GM12801 (cell line): ENCODE measurements around the gene RGS1.

Source experiments
- CTCF ChIP-seq: IDR thresholded peaks from one replicate; pipeline ENCODE4 v1.5.1; 2011; ENCODE audit warnings: control low read depth; ENCODE audit not compliant: insufficient read length; ENCODE audit errors: extremely low read depth

The RGS1 gene

GRCh38 chr1:192592517-192592916, 16.9 kb downstream of the RGS1 start:
- no peak for TF ChIP-seq CTCF

GRCh38 chr1:192592981-192593708, 17.6 kb downstream of the RGS1 start:
- no peak for TF ChIP-seq CTCF

- TF ChIP-seq CTCF = no peak
These were observed 19.7 kb downstream of the RGS1 start for GRCh38 chr1:192595299-192595698.

- no peak for TF ChIP-seq CTCF
These were observed 23.0 kb downstream of the RGS1 start for GRCh38 chr1:192598589-192598988.

GRCh38 chr1:192600275-192600674, 24.7 kb downstream of the RGS1 start:
- no peak for TF ChIP-seq CTCF

- no peak for TF ChIP-seq CTCF
These were observed 25.6 kb downstream of the RGS1 start for GRCh38 chr1:192601143-192601542.

- no peak for TF ChIP-seq CTCF
These were observed 26.0 kb downstream of the RGS1 start for GRCh38 chr1:192601567-192601966.
